ENCODE results near the gene MRPL24. TPM values are rescaled to one million over a fixed set of nuclear protein-coding genes. Genes with fewer than 3 reads are reported as not detected.
A peak's percentile ranks its signal among the peaks of the same experiment; 100 is the strongest.

MRPL24 gene
- total and polyA plus RNA-seq, 9 of the 15 experiments (the other 6 are each of a cell fraction or from before 2014, with no cell fraction given): 74.3 to 267 (median 113) TPM

DNA sequence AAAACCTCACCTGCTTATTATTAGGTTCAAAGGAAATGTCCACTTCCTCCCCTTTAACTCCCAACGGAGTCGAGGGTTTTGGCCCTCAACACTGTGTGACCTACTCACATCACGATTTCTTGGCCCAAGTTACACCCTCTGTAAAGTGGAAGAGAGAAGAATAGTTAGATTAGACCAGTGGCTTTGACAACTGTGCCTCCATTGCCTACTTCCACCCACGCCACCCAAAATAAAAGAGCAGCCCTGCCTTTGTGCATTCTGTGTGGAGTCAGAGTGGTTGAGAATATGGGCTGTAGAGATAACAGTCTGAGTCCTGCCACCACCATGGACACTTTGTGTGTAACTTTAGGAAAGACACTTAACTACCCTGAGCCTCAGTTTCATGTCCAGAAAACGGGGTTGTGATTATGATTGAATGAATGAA is 14.7 kb upstream of the MRPL24 start (continued):
- TF ChIP-seq, protein P1, sequence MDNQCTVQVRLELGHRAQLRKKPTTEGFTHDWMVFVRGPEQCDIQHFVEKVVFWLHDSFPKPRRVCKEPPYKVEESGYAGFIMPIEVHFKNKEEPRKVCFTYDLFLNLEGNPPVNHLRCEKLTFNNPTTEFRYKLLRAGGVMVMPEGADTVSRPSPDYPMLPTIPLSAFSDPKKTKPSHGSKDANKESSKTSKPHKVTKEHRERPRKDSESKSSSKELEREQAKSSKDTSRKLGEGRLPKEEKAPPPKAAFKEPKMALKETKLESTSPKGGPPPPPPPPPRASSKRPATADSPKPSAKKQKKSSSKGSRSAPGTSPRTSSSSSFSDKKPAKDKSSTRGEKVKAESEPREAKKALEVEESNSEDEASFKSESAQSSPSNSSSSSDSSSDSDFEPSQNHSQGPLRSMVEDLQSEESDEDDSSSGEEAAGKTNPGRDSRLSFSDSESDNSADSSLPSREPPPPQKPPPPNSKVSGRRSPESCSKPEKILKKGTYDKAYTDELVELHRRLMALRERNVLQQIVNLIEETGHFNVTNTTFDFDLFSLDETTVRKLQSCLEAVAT (IDR thresholded peaks at IDR 0.05): no peak
- TF ChIP-seq PCBP2 (IDR thresholded peaks at IDR 0.05; ENCODE audit: low read depth, low read length, poor library complexity, severe bottlenecking): no peak
- no peak for TF ChIP-seq NFRKB (IDR thresholded peaks at IDR 0.05; ENCODE audit: low read depth)
- TF ChIP-seq, protein P2, sequence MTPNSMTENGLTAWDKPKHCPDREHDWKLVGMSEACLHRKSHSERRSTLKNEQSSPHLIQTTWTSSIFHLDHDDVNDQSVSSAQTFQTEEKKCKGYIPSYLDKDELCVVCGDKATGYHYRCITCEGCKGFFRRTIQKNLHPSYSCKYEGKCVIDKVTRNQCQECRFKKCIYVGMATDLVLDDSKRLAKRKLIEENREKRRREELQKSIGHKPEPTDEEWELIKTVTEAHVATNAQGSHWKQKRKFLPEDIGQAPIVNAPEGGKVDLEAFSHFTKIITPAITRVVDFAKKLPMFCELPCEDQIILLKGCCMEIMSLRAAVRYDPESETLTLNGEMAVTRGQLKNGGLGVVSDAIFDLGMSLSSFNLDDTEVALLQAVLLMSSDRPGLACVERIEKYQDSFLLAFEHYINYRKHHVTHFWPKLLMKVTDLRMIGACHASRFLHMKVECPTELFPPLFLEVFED (CRISPR knock-in tag; conservative IDR thresholded peaks at IDR 0.05): peak; percentile 28; the same call in 1 of the 2 replicates
- TF ChIP-seq ZNF354B (CRISPR knock-in tag; IDR thresholded peaks at IDR 0.05): peak; percentile 73
- TF ChIP-seq ZNF780A (CRISPR knock-in tag; IDR thresholded peaks at IDR 0.05): no peak
- TF ChIP-seq ZFP36 (IDR thresholded peaks at IDR 0.05; ENCODE audit: low read depth, low read length, partially characterized antibody): no peak
- TF ChIP-seq, protein P3, sequence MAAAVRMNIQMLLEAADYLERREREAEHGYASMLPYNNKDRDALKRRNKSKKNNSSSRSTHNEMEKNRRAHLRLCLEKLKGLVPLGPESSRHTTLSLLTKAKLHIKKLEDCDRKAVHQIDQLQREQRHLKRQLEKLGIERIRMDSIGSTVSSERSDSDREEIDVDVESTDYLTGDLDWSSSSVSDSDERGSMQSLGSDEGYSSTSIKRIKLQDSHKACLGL (CRISPR knock-in tag; IDR thresholded peaks at IDR 0.05; ENCODE audit: borderline replicate concordance, poor library complexity, severe bottlenecking): peak; percentile 58
- TF ChIP-seq ZNF134 (CRISPR knock-in tag; conservative IDR thresholded peaks at IDR 0.05): peak; percentile 69
- no peak for TF ChIP-seq NR2C1 (IDR thresholded peaks at IDR 0.05)
- TF ChIP-seq NR2C1 (tag; IDR thresholded peaks at IDR 0.05): peak; percentile 89
- TF ChIP-seq, protein P4, sequence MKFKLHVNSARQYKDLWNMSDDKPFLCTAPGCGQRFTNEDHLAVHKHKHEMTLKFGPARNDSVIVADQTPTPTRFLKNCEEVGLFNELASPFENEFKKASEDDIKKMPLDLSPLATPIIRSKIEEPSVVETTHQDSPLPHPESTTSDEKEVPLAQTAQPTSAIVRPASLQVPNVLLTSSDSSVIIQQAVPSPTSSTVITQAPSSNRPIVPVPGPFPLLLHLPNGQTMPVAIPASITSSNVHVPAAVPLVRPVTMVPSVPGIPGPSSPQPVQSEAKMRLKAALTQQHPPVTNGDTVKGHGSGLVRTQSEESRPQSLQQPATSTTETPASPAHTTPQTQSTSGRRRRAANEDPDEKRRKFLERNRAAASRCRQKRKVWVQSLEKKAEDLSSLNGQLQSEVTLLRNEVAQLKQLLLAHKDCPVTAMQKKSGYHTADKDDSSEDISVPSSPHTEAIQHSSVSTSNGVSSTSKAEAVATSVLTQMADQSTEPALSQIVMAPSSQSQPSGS (CRISPR knock-in tag; IDR thresholded peaks at IDR 0.05): no peak
- TF ChIP-seq ZNF316 (IDR thresholded peaks at IDR 0.05): no peak
- TF ChIP-seq NR1H2 (CRISPR knock-in tag; IDR thresholded peaks at IDR 0.05): no peak
- TF ChIP-seq, protein P5, sequence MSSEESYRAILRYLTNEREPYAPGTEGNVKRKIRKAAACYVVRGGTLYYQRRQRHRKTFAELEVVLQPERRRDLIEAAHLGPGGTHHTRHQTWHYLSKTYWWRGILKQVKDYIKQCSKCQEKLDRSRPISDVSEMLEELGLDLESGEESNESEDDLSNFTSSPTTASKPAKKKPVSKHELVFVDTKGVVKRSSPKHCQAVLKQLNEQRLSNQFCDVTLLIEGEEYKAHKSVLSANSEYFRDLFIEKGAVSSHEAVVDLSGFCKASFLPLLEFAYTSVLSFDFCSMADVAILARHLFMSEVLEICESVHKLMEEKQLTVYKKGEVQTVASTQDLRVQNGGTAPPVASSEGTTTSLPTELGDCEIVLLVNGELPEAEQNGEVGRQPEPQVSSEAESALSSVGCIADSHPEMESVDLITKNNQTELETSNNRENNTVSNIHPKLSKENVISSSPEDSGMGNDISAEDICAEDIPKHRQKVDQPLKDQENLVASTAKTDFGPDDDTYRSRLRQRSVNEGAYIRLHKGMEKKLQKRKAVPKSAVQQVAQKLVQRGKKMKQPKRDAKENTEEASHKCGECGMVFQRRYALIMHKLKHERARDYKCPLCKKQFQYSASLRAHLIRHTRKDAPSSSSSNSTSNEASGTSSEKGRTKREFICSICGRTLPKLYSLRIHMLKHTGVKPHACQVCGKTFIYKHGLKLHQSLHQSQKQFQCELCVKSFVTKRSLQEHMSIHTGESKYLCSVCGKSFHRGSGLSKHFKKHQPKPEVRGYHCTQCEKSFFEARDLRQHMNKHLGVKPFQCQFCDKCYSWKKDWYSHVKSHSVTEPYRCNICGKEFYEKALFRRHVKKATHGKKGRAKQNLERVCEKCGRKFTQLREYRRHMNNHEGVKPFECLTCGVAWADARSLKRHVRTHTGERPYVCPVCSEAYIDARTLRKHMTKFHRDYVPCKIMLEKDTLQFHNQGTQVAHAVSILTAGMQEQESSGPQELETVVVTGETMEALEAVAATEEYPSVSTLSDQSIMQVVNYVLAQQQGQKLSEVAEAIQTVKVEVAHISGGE (CRISPR knock-in tag; IDR thresholded peaks at IDR 0.05): peak in 1 of 3 experiments; percentile 81; a peak in 2 of 6 replicates
- TF ChIP-seq FOS (IDR thresholded peaks at IDR 0.05; ENCODE audit: extremely low read depth, insufficient read length): no peak
- TF ChIP-seq ZFP1 (CRISPR knock-in tag; IDR thresholded peaks at IDR 0.05): peak; percentile 54; the same call in 1 of the 2 replicates
- peak; percentile 35; the same call in 1 of the 2 replicates for TF ChIP-seq E2F3 (CRISPR knock-in tag; IDR thresholded peaks at IDR 0.05)
- TF ChIP-seq NBN (IDR thresholded peaks at IDR 0.05; ENCODE audit: low read depth): no peak
- peak; percentile 87 for TF ChIP-seq ZNF766 (CRISPR knock-in tag; conservative IDR thresholded peaks at IDR 0.05)
- no peak for TF ChIP-seq GABPB1 (CRISPR knock-in tag; IDR thresholded peaks at IDR 0.05)
- no peak for TF ChIP-seq RCOR1 (IDR thresholded peaks at IDR 0.05; ENCODE audit: borderline replicate concordance in 1 of 2, low read depth in 2 of 2, low read length in 2 of 2)
